SK-N-SH treated with all-trans-retinoic acid at 6 μM for 48 hours (cell line): ENCODE data around the gene DDX11.
"Not testable (repeated sequence)": the region's sequence is repeated elsewhere in the genome, so short reads cannot be mapped to it uniquely, and the experiment has no call there.

ENCODE experiments used
- ARNTL ChIP-seq: fragments of 450-650 bp; formaldehyde crosslinking; IDR thresholded peaks from 2 replicates; pipeline ENCODE4 v1.5.0; 2020; ENCODE audit warnings: low read depth, mild to moderate bottlenecking, moderate library complexity, borderline replicate concordance
- BACH2 ChIP-seq: fragments of 250-450 bp; sonication (Bioruptor Pico); IDR thresholded peaks from 2 replicates; pipeline ENCODE4 v1.9.0; 2021; ENCODE audit warnings: mild to moderate bottlenecking, borderline replicate concordance
- CREB5 ChIP-seq: fragments of 250-450 bp; sonication (Bioruptor Pico); IDR thresholded peaks from 2 replicates; pipeline ENCODE4 v1.5.1; 2020; ENCODE audit warnings: low read depth, mild to moderate bottlenecking, moderate library complexity
- CSDC2 ChIP-seq: fragments of 250-450 bp; sonication (Bioruptor Pico); IDR thresholded peaks from 2 replicates; pipeline ENCODE4 v1.5.0; 2020; ENCODE audit warnings: mild to moderate bottlenecking, moderate library complexity
- ESRRG ChIP-seq: fragments of 250-450 bp; sonication (Bioruptor Pico); IDR thresholded peaks from 2 replicates; pipeline ENCODE4 v1.6.1; 2021; ENCODE audit warnings: mild to moderate bottlenecking
- PATZ1 ChIP-seq: fragments of 250-450 bp; sonication (Bioruptor Pico); IDR thresholded peaks from 2 replicates; pipeline ENCODE4 v1.8.0; 2020; ENCODE audit warnings: mild to moderate bottlenecking, moderate library complexity, borderline replicate concordance
- PPARA ChIP-seq: fragments of 250-450 bp; sonication (Bioruptor Pico); IDR thresholded peaks from 2 replicates; pipeline ENCODE4 v1.5.0; 2020; ENCODE audit warnings: mild to moderate bottlenecking, borderline replicate concordance
- RARB ChIP-seq: fragments of 250-450 bp; sonication (Bioruptor Pico); IDR thresholded peaks from 2 replicates; pipeline ENCODE4 v1.8.0; 2021; ENCODE audit warnings: mild to moderate bottlenecking, moderate library complexity
- TCF4 ChIP-seq: fragments of 250-450 bp; sonication (Bioruptor Pico); IDR thresholded peaks from 2 replicates; pipeline ENCODE4 v1.8.0; 2021; ENCODE audit warnings: mild to moderate bottlenecking, moderate library complexity, borderline replicate concordance
- ZC3H10 ChIP-seq: fragments of 250-450 bp; sonication (Bioruptor Pico); IDR thresholded peaks from 2 replicates; pipeline ENCODE4 v1.5.1; 2021; ENCODE audit warnings: mild to moderate bottlenecking, moderate library complexity
- ZFP3 ChIP-seq: fragments of 250-450 bp; sonication (Bioruptor Pico); IDR thresholded peaks from 2 replicates; pipeline ENCODE4 v1.5.0; 2020; ENCODE audit warnings: mild to moderate bottlenecking, moderate library complexity
- ZFP30 ChIP-seq: fragments of 450-650 bp; formaldehyde crosslinking; IDR thresholded peaks from 2 replicates; pipeline ENCODE4 v1.5.0; 2022; ENCODE audit warnings: mild to moderate bottlenecking, moderate library complexity
- ZNF565 ChIP-seq: fragments of 450-650 bp; formaldehyde crosslinking; conservative IDR thresholded peaks from 2 replicates; pipeline ENCODE4 v1.5.0; 2020; ENCODE audit warnings: low read depth, mild to moderate bottlenecking, moderate library complexity
- TF ChIP-seq, protein P1 (sequence below): fragments of 250-450 bp; sonication (Bioruptor Pico); IDR thresholded peaks from 2 replicates; pipeline ENCODE4 v1.8.0; 2021; ENCODE audit warnings: low read depth, mild to moderate bottlenecking, moderate library complexity, borderline replicate concordance

GRCh38 chr12:31150766-31151165, 77.1 kb downstream of the DDX11 start:
- TF ChIP-seq PATZ1; ZFP30; ESRRG (CRISPR knock-in tag); ZFP3 (CRISPR knock-in tag); CREB5 (CRISPR knock-in tag); RARB (CRISPR knock-in tag); PPARA (CRISPR knock-in tag); ARNTL (CRISPR knock-in tag); CSDC2 (CRISPR knock-in tag); BACH2 (CRISPR knock-in tag); TCF4; ZC3H10 (CRISPR knock-in tag); ZNF565 (CRISPR knock-in tag): not testable (repeated sequence)
- TF ChIP-seq, protein P1, sequence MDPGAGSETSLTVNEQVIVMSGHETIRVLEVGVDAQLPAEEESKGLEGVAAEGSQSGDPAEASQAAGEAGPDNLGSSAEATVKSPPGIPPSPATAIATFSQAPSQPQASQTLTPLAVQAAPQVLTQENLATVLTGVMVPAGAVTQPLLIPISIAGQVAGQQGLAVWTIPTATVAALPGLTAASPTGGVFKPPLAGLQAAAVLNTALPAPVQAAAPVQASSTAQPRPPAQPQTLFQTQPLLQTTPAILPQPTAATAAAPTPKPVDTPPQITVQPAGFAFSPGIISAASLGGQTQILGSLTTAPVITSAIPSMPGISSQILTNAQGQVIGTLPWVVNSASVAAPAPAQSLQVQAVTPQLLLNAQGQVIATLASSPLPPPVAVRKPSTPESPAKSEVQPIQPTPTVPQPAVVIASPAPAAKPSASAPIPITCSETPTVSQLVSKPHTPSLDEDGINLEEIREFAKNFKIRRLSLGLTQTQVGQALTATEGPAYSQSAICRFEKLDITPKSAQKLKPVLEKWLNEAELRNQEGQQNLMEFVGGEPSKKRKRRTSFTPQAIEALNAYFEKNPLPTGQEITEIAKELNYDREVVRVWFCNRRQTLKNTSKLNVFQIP (CRISPR knock-in tag), result not testable (repeated sequence)
